ENCODE data around the gene CKMT1B. TPM values are rescaled to one million over a fixed set of nuclear protein-coding genes. Genes with fewer than 3 reads are reported as not detected.
"Not testable (repeated sequence)": the region's sequence is repeated elsewhere in the genome, so short reads cannot be mapped to it uniquely, and the experiment has no call there.

CKMT1B gene
- total RNA-seq, 1 experiment from 2014 or later = not detected

- H3K27me3 ChIP-seq (ENCODE audit: insufficient read depth, low read depth); H3K4me3 ChIP-seq; H3K9me2 ChIP-seq (ENCODE audit: insufficient read depth); H3K4me1 ChIP-seq (replicated peaks; ENCODE audit: insufficient read depth); POLR2A ChIA-PET (ENCODE audit: unreplicated experiment); H3F3A ChIP-seq (ENCODE audit: insufficient read depth, low read depth); BruUV-seq (replicated peaks); CTCF ChIA-PET; intact Hi-C loops (cut with micrococcal nuclease; ENCODE audit: unreplicated experiment); H4K20me1 ChIP-seq (ENCODE audit: insufficient read depth); H3K79me2 ChIP-seq (ENCODE audit: low read depth); H3K4me2 ChIP-seq; H3K9me3 ChIP-seq (ENCODE audit: insufficient read depth, low read depth); H2AFZ ChIP-seq; H3K36me3 ChIP-seq (ENCODE audit: low read depth); DNase-seq; H3K27ac ChIP-seq: not testable (repeated sequence)
Observed at GRCh38 chr15:43566615-43567014, 27.2 kb upstream of the CKMT1B start.

- H3K9me2 ChIP-seq (ENCODE audit: insufficient read depth); intact Hi-C loops (cut with micrococcal nuclease; ENCODE audit: unreplicated experiment); H3K4me1 ChIP-seq (replicated peaks; ENCODE audit: insufficient read depth); H3K9me3 ChIP-seq (ENCODE audit: insufficient read depth, low read depth); BruUV-seq (replicated peaks); H3K36me3 ChIP-seq (ENCODE audit: low read depth); H3K4me2 ChIP-seq; H3K27me3 ChIP-seq (ENCODE audit: insufficient read depth, low read depth); CTCF ChIA-PET; H4K20me1 ChIP-seq (ENCODE audit: insufficient read depth); H2AFZ ChIP-seq; DNase-seq; H3K4me3 ChIP-seq; H3F3A ChIP-seq (ENCODE audit: insufficient read depth, low read depth); H3K27ac ChIP-seq; H3K79me2 ChIP-seq (ENCODE audit: low read depth); POLR2A ChIA-PET (ENCODE audit: unreplicated experiment): not testable (repeated sequence)
Observed at GRCh38 chr15:43574607-43575006, 19.2 kb upstream of the CKMT1B start.

GRCh38 chr15:43589778-43590466 is 3.9 kb upstream of the CKMT1B start, which contains the start of gene PPIP5K1:
Gene PPIP5K1, minus strand, starts transcription at chr15:43590208. Its CDS starts 5,704 bp downstream, at chr15:43584504.
- DNase-seq; H3K4me2 ChIP-seq; intact Hi-C loops (cut with micrococcal nuclease; ENCODE audit: unreplicated experiment); BruUV-seq (replicated peaks); H3K4me1 ChIP-seq (replicated peaks; ENCODE audit: insufficient read depth); H3K9me2 ChIP-seq (ENCODE audit: insufficient read depth); H2AFZ ChIP-seq; H3K27ac ChIP-seq; H3K79me2 ChIP-seq (ENCODE audit: low read depth); POLR2A ChIA-PET (ENCODE audit: unreplicated experiment); H3K36me3 ChIP-seq (ENCODE audit: low read depth); H3K9me3 ChIP-seq (ENCODE audit: insufficient read depth, low read depth); H3F3A ChIP-seq (ENCODE audit: insufficient read depth, low read depth); H4K20me1 ChIP-seq (ENCODE audit: insufficient read depth); CTCF ChIA-PET; H3K27me3 ChIP-seq (ENCODE audit: insufficient read depth, low read depth); H3K4me3 ChIP-seq: not testable (repeated sequence)

GRCh38 chr15:43592841-43593240 is 986 bp upstream of the CKMT1B start:
- POLR2A ChIA-PET (ENCODE audit: unreplicated experiment); CTCF ChIA-PET: not testable (repeated sequence)

GRCh38 chr15:43599131-43599530 is 5.3 kb downstream of the CKMT1B start:
- H2AFZ ChIP-seq; H3K4me2 ChIP-seq; H3K79me2 ChIP-seq (ENCODE audit: low read depth); H3K36me3 ChIP-seq (ENCODE audit: low read depth); DNase-seq; BruUV-seq (replicated peaks); intact Hi-C loops (cut with micrococcal nuclease; ENCODE audit: unreplicated experiment); CTCF ChIA-PET; H3K4me1 ChIP-seq (replicated peaks; ENCODE audit: insufficient read depth); H4K20me1 ChIP-seq (ENCODE audit: insufficient read depth); H3K27ac ChIP-seq; H3K9me3 ChIP-seq (ENCODE audit: insufficient read depth, low read depth); H3K27me3 ChIP-seq (ENCODE audit: insufficient read depth, low read depth); POLR2A ChIA-PET (ENCODE audit: unreplicated experiment); H3F3A ChIP-seq (ENCODE audit: insufficient read depth, low read depth); H3K4me3 ChIP-seq; H3K9me2 ChIP-seq (ENCODE audit: insufficient read depth): not testable (repeated sequence)

More at GRCh38 chr15:43592841-43593240, 986 bp upstream of the CKMT1B start:
- H3F3A ChIP-seq (ENCODE audit: insufficient read depth, low read depth); H3K4me2 ChIP-seq; H4K20me1 ChIP-seq (ENCODE audit: insufficient read depth); H3K4me1 ChIP-seq (replicated peaks; ENCODE audit: insufficient read depth); H3K9me2 ChIP-seq (ENCODE audit: insufficient read depth); H2AFZ ChIP-seq; H3K4me3 ChIP-seq; H3K79me2 ChIP-seq (ENCODE audit: low read depth); DNase-seq; intact Hi-C loops (cut with micrococcal nuclease; ENCODE audit: unreplicated experiment); H3K27ac ChIP-seq; BruUV-seq (replicated peaks); H3K9me3 ChIP-seq (ENCODE audit: insufficient read depth, low read depth); H3K36me3 ChIP-seq (ENCODE audit: low read depth); H3K27me3 ChIP-seq (ENCODE audit: insufficient read depth, low read depth): not testable (repeated sequence)

GRCh38 chr15:43600200-43600599 is 6.4 kb downstream of the CKMT1B start:
- H3K36me3 ChIP-seq (ENCODE audit: low read depth); H3K9me3 ChIP-seq (ENCODE audit: insufficient read depth, low read depth); H3K27me3 ChIP-seq (ENCODE audit: insufficient read depth, low read depth); BruUV-seq (replicated peaks); H3K9me2 ChIP-seq (ENCODE audit: insufficient read depth); H4K20me1 ChIP-seq (ENCODE audit: insufficient read depth); H3K27ac ChIP-seq; CTCF ChIA-PET; H3K4me3 ChIP-seq; intact Hi-C loops (cut with micrococcal nuclease; ENCODE audit: unreplicated experiment); H3K4me1 ChIP-seq (replicated peaks; ENCODE audit: insufficient read depth); H3F3A ChIP-seq (ENCODE audit: insufficient read depth, low read depth); H2AFZ ChIP-seq; H3K79me2 ChIP-seq (ENCODE audit: low read depth); H3K4me2 ChIP-seq; DNase-seq; POLR2A ChIA-PET (ENCODE audit: unreplicated experiment): not testable (repeated sequence)

GRCh38 chr15:43602233-43602632 is 8.4 kb downstream of the CKMT1B start:
- H3K79me2 ChIP-seq (ENCODE audit: low read depth); H3K9me2 ChIP-seq (ENCODE audit: insufficient read depth); H3K4me3 ChIP-seq; H3K27ac ChIP-seq; H3K4me1 ChIP-seq (replicated peaks; ENCODE audit: insufficient read depth); CTCF ChIA-PET; intact Hi-C loops (cut with micrococcal nuclease; ENCODE audit: unreplicated experiment); H3F3A ChIP-seq (ENCODE audit: insufficient read depth, low read depth); H4K20me1 ChIP-seq (ENCODE audit: insufficient read depth); BruUV-seq (replicated peaks); H3K9me3 ChIP-seq (ENCODE audit: insufficient read depth, low read depth); H3K36me3 ChIP-seq (ENCODE audit: low read depth); H2AFZ ChIP-seq; H3K27me3 ChIP-seq (ENCODE audit: insufficient read depth, low read depth): not testable (repeated sequence)
- POLR2A ChIA-PET (ENCODE audit: unreplicated experiment) = interaction anchor here (0.7 kb wide), 1 partner anchor 1224 kb away, joined by 4 read pairs; no protein-coding TSS in a partner anchor
- peak; percentile 53 to 64 for DNase-seq
- H3K4me2 ChIP-seq = peak overlapping the region; percentile 53; the same call in 1 of the 2 replicates

All from PC-9 (cell line).